ENCODE data around the gene ARHGAP22.

- no peak for TF ChIP-seq CTCF (conservative IDR thresholded peaks at IDR 0.05; ENCODE audit: low read length)
- TF ChIP-seq EZH2phosphoT487 (IDR thresholded peaks at IDR 0.05; ENCODE audit: borderline replicate concordance, low read depth, low read length): no peak
Observed at GRCh38 chr10:48627984-48628609, 23.2 kb upstream of the ARHGAP22 start.

All from OCI-LY7 (cell line).